Measurements from ENCODE around the gene HOXB5. TPM values are rescaled to one million over a fixed set of nuclear protein-coding genes. Genes with fewer than 3 reads are reported as not detected.

HOXB5 gene
- total RNA-seq, 1 experiment from 2014 or later = not detected

DNA sequence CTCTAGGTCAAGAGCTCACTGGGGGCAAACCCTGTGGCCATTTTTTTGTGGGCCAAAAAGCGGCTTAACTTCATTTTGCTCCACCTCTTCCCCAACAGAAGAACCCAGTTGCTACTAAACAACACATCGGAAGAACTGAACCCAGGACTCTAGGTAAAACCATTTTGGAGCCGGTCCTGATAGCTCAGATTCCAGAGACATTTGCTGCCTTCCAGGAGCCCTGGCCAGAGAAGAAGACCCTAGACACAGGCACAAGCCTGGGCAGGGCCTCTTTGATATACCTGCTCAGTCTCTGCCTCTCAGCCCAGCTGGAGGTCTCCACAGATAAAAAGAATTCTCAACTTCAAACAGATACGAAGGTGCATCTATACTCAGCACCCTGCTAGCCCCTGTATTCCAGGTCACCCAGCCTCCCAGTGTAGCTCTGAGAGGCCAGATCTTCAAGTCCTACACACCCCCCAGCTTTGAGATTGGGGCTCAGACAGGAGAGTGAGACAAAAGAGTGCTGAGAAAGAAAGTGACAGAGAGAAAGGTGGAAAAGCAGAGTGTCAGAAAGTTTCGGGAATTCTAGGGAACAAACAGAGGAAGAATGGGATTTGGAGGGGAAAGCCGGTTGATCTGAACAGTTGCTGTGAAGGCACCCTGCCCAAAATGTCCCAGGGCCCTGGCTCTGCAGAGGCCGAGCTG, 39.1 kb upstream of the HOXB5 start:
- peak; percentile 42 for DNase-seq
- H3K14ac ChIP-seq (ENCODE audit: insufficient read depth, low read length) = no peak overlapping the region
- TF ChIP-seq, protein P1, sequence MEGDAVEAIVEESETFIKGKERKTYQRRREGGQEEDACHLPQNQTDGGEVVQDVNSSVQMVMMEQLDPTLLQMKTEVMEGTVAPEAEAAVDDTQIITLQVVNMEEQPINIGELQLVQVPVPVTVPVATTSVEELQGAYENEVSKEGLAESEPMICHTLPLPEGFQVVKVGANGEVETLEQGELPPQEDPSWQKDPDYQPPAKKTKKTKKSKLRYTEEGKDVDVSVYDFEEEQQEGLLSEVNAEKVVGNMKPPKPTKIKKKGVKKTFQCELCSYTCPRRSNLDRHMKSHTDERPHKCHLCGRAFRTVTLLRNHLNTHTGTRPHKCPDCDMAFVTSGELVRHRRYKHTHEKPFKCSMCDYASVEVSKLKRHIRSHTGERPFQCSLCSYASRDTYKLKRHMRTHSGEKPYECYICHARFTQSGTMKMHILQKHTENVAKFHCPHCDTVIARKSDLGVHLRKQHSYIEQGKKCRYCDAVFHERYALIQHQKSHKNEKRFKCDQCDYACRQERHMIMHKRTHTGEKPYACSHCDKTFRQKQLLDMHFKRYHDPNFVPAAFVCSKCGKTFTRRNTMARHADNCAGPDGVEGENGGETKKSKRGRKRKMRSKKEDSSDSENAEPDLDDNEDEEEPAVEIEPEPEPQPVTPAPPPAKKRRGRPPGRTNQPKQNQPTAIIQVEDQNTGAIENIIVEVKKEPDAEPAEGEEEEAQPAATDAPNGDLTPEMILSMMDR (conservative IDR thresholded peaks at IDR 0.05) = no peak
- H2BK5ac ChIP-seq (ENCODE audit: insufficient read length, low read length) = no peak overlapping the region
- H3K36me3 Mint-ChIP-seq (ENCODE audit: insufficient read depth in 1 of 3, low read depth in 3 of 3) = peaks cover 0 to 1% (median 0%) of the 10 kb centered on the region in 3 experiments; a peak in 2 of 7 replicates
- no peaks in the 10 kb centered on the region for H3K79me1 ChIP-seq (ENCODE audit: insufficient read depth, low read depth, low read length, poor library complexity, severe bottlenecking)
- no peak overlapping the region for H3T11ph ChIP-seq (ENCODE audit: low read length)
- no CpG with 5 or more reads among the region's 7 CpGs for WGBS (ENCODE audit: extremely low coverage, insufficient read length, low lambda C conversion rate)
- H3K27me3 Mint-ChIP-seq (ENCODE audit: low read depth) = peaks cover 100% of the 10 kb centered on the region
- no peak overlapping the region for H2BK120ac ChIP-seq (ENCODE audit: low read depth, low read length, poor library complexity, severe bottlenecking)
- peaks cover 4 to 17% of the 10 kb centered on the region in 2 experiments for H3K9me3 Mint-ChIP-seq
- H3K4me2 ChIP-seq (ENCODE audit: insufficient read depth, insufficient read length, low read length) = no peak overlapping the region
- no peaks in the 10 kb centered on the region; the same call in 1 of the 2 replicates for H3K79me2 ChIP-seq (ENCODE audit: insufficient read depth, low read length)
- H3K23me2 ChIP-seq (ENCODE audit: insufficient read length, low read depth, low read length, poor library complexity, severe bottlenecking) = no peaks in the 10 kb centered on the region
- H4K20me1 ChIP-seq (ENCODE audit: control insufficient read depth, insufficient read depth, insufficient read length) = no peaks in the 10 kb centered on the region
- no peak overlapping the region for H3K27ac Mint-ChIP-seq
- no peak overlapping the region for H4K5ac ChIP-seq (ENCODE audit: insufficient read length, low read depth, low read length)
- H3K4me1 ChIP-seq (ENCODE audit: insufficient read depth, low read length) = no peaks in the 10 kb centered on the region; the same call in 1 of the 2 replicates
- H3K27me3 ChIP-seq (ENCODE audit: insufficient read depth, low read length) = peaks cover 97% of the 10 kb centered on the region
- H2AK5ac ChIP-seq (ENCODE audit: insufficient read length, low read length) = no peak overlapping the region
- no peak overlapping the region for H3K9ac ChIP-seq (ENCODE audit: extremely low read depth, insufficient read length, low read length)
- H3K27ac ChIP-seq (ENCODE audit: insufficient read length, low read depth, low read length) = no peak overlapping the region
- H3K4ac ChIP-seq (ENCODE audit: low read depth, low read length) = no peak overlapping the region
- no peak overlapping the region for H2BK12ac ChIP-seq (ENCODE audit: insufficient read length, low read depth, low read length)
- H2BK15ac ChIP-seq (ENCODE audit: low read depth, low read length) = no peak overlapping the region
- H3K4me1 Mint-ChIP-seq = peaks cover 2 to 8% of the 10 kb centered on the region in 2 experiments; a peak in 2 of 4 replicates
- H2BK20ac ChIP-seq (ENCODE audit: low read depth, low read length, poor library complexity, severe bottlenecking) = no peak overlapping the region
- H4K8ac ChIP-seq (replicated peaks; ENCODE audit: insufficient read length, low read depth, low read length) = no peak overlapping the region
- H3K18ac ChIP-seq (ENCODE audit: insufficient read length, low read depth, low read length) = no peak overlapping the region
- H3K56ac ChIP-seq (ENCODE audit: insufficient read length, low read depth, low read length) = no peak overlapping the region
- no peak overlapping the region for H4K91ac ChIP-seq (ENCODE audit: insufficient read length, low read depth, low read length)
- H3K4me3 Mint-ChIP-seq = no peak overlapping the region; a peak in 1 of 5 replicates
- no peak overlapping the region for H2AFZ ChIP-seq (ENCODE audit: low read length)
- no peak overlapping the region for H3K23ac ChIP-seq (ENCODE audit: insufficient read length, low read depth, low read length)
- no peaks in the 10 kb centered on the region for H3K9me3 ChIP-seq (ENCODE audit: control insufficient read depth, low read depth, low read length)
